ENCODE results near the gene TAS2R7.
"Not testable (repeated sequence)": the region's sequence is repeated elsewhere in the genome, so short reads cannot be mapped to it uniquely, and the experiment has no call there.

Gene TAS2R7

GRCh38 chr12:10802587-10802986 lies at the start of gene TAS2R7:
TAS2R7 (minus strand) TSS chr12:10802627; CDS start chr12:10802570, 57 bp downstream.
- DNase-seq = no peak

- no peak for DNase-seq
Measured at GRCh38 chr12:10851243-10851858, 48.9 kb upstream of the TAS2R7 start.

- no peak for DNase-seq
Measured at GRCh38 chr12:10849425-10849878, 47.0 kb upstream of the TAS2R7 start, which contains the start of gene PRR4. PRR4 (minus strand) TSS chr12:10849475; CDS start chr12:10849437, 38 bp downstream.

GRCh38 chr12:10847744-10848143 lies 45.3 kb upstream of the TAS2R7 start:
- no peak for DNase-seq

GRCh38 chr12:10842862-10843261 lies 40.4 kb upstream of the TAS2R7 start:
- no peak for DNase-seq

GRCh38 chr12:10838461-10838860 lies 36.0 kb upstream of the TAS2R7 start:
- no peak for DNase-seq

- DNase-seq = no peak
Measured at GRCh38 chr12:10829994-10830393, 27.6 kb upstream of the TAS2R7 start.

- no peak for DNase-seq
Measured at GRCh38 chr12:10826258-10826657, 23.8 kb upstream of the TAS2R7 start, which contains the start of gene TAS2R10. TAS2R10 (minus strand) TSS chr12:10826358; CDS start chr12:10826269, 89 bp downstream.

- DNase-seq = no peak
Measured at GRCh38 chr12:10824957-10825356, 22.5 kb upstream of the TAS2R7 start.

- no peak for DNase-seq
Measured at GRCh38 chr12:10811883-10812536, 9.6 kb upstream of the TAS2R7 start.

GRCh38 chr12:10810068-10810467 lies 7.6 kb upstream of the TAS2R7 start, which contains the start of gene TAS2R9:
TAS2R9 (minus strand) TSS chr12:10810168; CDS start chr12:10810075, 93 bp downstream.
- no peak for DNase-seq

GRCh38 chr12:10807186-10807585 lies 4.8 kb upstream of the TAS2R7 start, which contains the start of gene TAS2R8:
TAS2R8 (minus strand) TSS chr12:10807286; CDS start chr12:10806980, 306 bp downstream.
- no peak for DNase-seq

- DNase-seq = no peak
Measured at GRCh38 chr12:10801741-10802140, 686 bp downstream of the TAS2R7 start.

- DNase-seq = no peak
Measured at GRCh38 chr12:10794222-10794621, 8.2 kb downstream of the TAS2R7 start.

GRCh38 chr12:10791769-10792168 lies 10.7 kb downstream of the TAS2R7 start:
- not testable (repeated sequence) for DNase-seq

GRCh38 chr12:10783252-10783651 lies 19.2 kb downstream of the TAS2R7 start:
- DNase-seq = no peak

GRCh38 chr12:10779103-10779502 lies 23.3 kb downstream of the TAS2R7 start:
- no peak for DNase-seq

- DNase-seq = no peak
Measured at GRCh38 chr12:10771132-10771733, 31.2 kb downstream of the TAS2R7 start.

- DNase-seq = no peak
Measured at GRCh38 chr12:10759657-10760056, 42.8 kb downstream of the TAS2R7 start.

GRCh38 chr12:10756194-10756593 lies 46.2 kb downstream of the TAS2R7 start:
- DNase-seq = no peak

- DNase-seq = no peak
Measured at GRCh38 chr12:10753059-10753458, 49.4 kb downstream of the TAS2R7 start.
